IMR-90 (cell line): ENCODE data around the gene SLC16A2. TPM values are rescaled to one million over a fixed set of nuclear protein-coding genes. Genes with fewer than 3 reads are reported as not detected.

Experiments
- ATAC-seq: fragments of 200-7000 bp; cut with Tn5 transposase; 2 replicates; pipeline ENCODE4 v1.9.1; 2020; ENCODE audit warnings: low read depth, mild to moderate bottlenecking, moderate library complexity
- BruUV-seq: library from RNA; stranded (reverse); fragments of 400-500 nt; replicated peaks from 2 replicates; lab custom pipeline; 2021; lab: Mats Ljungman, UMichigan
- CTCF ChIA-PET: fragments of 300-600 bp; formaldehyde crosslinking; extraction: SDS; loops from one replicate; lab custom pipeline; 2021; ENCODE audit warnings: antibody characterized with exemption; lab: Yijun Ruan, JAX
- POLR2A ChIA-PET: fragments of 300-600 bp; sonication (Branson Sonifier 250); formaldehyde crosslinking; loops from one replicate; lab custom pipeline; 2022; ENCODE audit warnings: antibody characterized with exemption; ENCODE audit not compliant: unreplicated experiment; lab: Charles Lee
- DNase-seq: peaks from one replicate; pipeline ENCODE4 v3.0.0; 2013
- H2AFZ ChIP-seq: replicated peaks from 2 replicates; pipeline ENCODE3; 2013; ENCODE audit warnings: low read length, mild to moderate bottlenecking; ENCODE audit not compliant: poor library complexity
- H2AK5ac ChIP-seq: 2 replicates; pipeline ENCODE4 v1.6.1; 2013; ENCODE audit warnings: low read depth, low read length, inconsistent platforms
- H2AK9ac ChIP-seq: replicated peaks from 2 replicates; pipeline ENCODE3; 2013; ENCODE audit warnings: mild to moderate bottlenecking, low read depth, low read length, moderate library complexity; ENCODE audit not compliant: poor library complexity
- H2BK120ac ChIP-seq: 2 replicates; pipeline ENCODE4 v1.6.1; 2013; ENCODE audit warnings: low read depth, low read length, inconsistent platforms
- H2BK15ac ChIP-seq: 3 replicates; pipeline ENCODE4 v1.6.1; 2013; ENCODE audit warnings: low read depth, low read length, inconsistent platforms
- H2BK20ac ChIP-seq: 2 replicates; pipeline ENCODE4 v1.6.1; 2013; ENCODE audit warnings: low read depth, mild to moderate bottlenecking, inconsistent platforms, low read length, moderate library complexity
- H2BK5ac ChIP-seq: 2 replicates; pipeline ENCODE4 v1.6.1; 2013; ENCODE audit warnings: mild to moderate bottlenecking, low read depth, low read length, inconsistent platforms; ENCODE audit not compliant: poor library complexity, severe bottlenecking
- H3K14ac ChIP-seq: replicated peaks from 2 replicates; pipeline ENCODE4 v1.6.1; 2013; ENCODE audit warnings: low read depth, low read length, inconsistent platforms
- H3K18ac ChIP-seq: 2 replicates; pipeline ENCODE4 v1.6.1; 2013; ENCODE audit warnings: low read depth, low read length, control low read depth
- H3K23ac ChIP-seq: 2 replicates; pipeline ENCODE4 v1.6.1; 2013; ENCODE audit warnings: low read depth, low read length, inconsistent platforms
- H3K27ac ChIP-seq: 2 replicates; pipeline ENCODE4 v1.5.1; 2013; ENCODE audit warnings: mild to moderate bottlenecking, control low read depth, low read length; ENCODE audit not compliant: insufficient read depth
- H3K27me3 ChIP-seq: 2 replicates; pipeline ENCODE4 v1.6.1; 2013; ENCODE audit warnings: low read length; ENCODE audit not compliant: control insufficient read depth, insufficient read depth
- H3K36me3 ChIP-seq: 2 replicates; pipeline ENCODE4 v1.6.1; 2013; ENCODE audit warnings: low read length, mixed read lengths; ENCODE audit not compliant: control insufficient read depth, insufficient read depth
- H3K4ac ChIP-seq: 2 replicates; pipeline ENCODE4 v1.6.1; 2013; ENCODE audit warnings: low read depth, low read length, inconsistent platforms
- H3K4me1 ChIP-seq: 2 replicates; pipeline ENCODE4 v1.6.1; 2013; ENCODE audit warnings: low read length, mixed read lengths; ENCODE audit not compliant: control insufficient read depth, insufficient read depth
- H3K4me2 ChIP-seq: 2 replicates; pipeline ENCODE4 v1.6.1; 2013; ENCODE audit warnings: low read depth, mild to moderate bottlenecking, control low read depth, low read length, moderate library complexity
- H3K4me3 ChIP-seq: 2 replicates; pipeline ENCODE4 v1.5.1; 2013; ENCODE audit warnings: low read depth, mild to moderate bottlenecking, control low read depth, low read length, moderate library complexity; ENCODE audit not compliant: insufficient read depth
- H3K56ac ChIP-seq: 2 replicates; pipeline ENCODE4 v1.6.1; 2013; ENCODE audit warnings: low read length, inconsistent platforms; ENCODE audit not compliant: insufficient read depth; ENCODE audit errors: extremely low read depth
- H3K79me1 ChIP-seq, 2 experiments: 2 replicates each; pipeline ENCODE4 v1.6.1; 2013; ENCODE audit warnings: low read length in 2 of 2, inconsistent platforms in 1 of 2, low read depth in 1 of 2
- H3K9ac ChIP-seq: 2 replicates; pipeline ENCODE4 v1.6.1; 2013; ENCODE audit warnings: low read depth, low read length, control low read depth
- H3K9me1 ChIP-seq: 2 replicates; pipeline ENCODE4 v1.6.1; 2013; ENCODE audit warnings: low read length, inconsistent platforms; ENCODE audit not compliant: insufficient read depth
- H3K9me3 ChIP-seq: 2 replicates; pipeline ENCODE4 v1.6.1; 2013; ENCODE audit warnings: low read length; ENCODE audit not compliant: control insufficient read depth, insufficient read depth
- H4K20me1 ChIP-seq: 2 replicates; pipeline ENCODE4 v1.6.1; 2013; ENCODE audit warnings: low read length, inconsistent platforms; ENCODE audit not compliant: insufficient read depth
- H4K5ac ChIP-seq: 2 replicates; pipeline ENCODE4 v1.6.1; 2013; ENCODE audit warnings: mild to moderate bottlenecking, low read depth, low read length, control low read depth
- H4K8ac ChIP-seq, 2 experiments: 2 replicates each; pipeline ENCODE4 v1.6.1; 2013; ENCODE audit warnings: low read depth in 2 of 2, low read length in 2 of 2, control low read depth in 1 of 2, inconsistent platforms in 1 of 2
- H4K91ac ChIP-seq: 2 replicates; pipeline ENCODE4 v1.6.1; 2013; ENCODE audit warnings: low read depth, low read length, inconsistent platforms; ENCODE audit not compliant: insufficient read depth
- BHLHE40 ChIP-seq: fragments of 150-350 bp; IDR thresholded peaks from 2 replicates; pipeline ENCODE4 v1.6.1; 2016; ENCODE audit warnings: mild to moderate bottlenecking, low read depth, low read length
- CEBPB ChIP-seq: IDR thresholded peaks from 2 replicates; pipeline ENCODE4 v1.6.1; 2012; ENCODE audit warnings: low read depth, low read length, improper control_type of control experiment
- CHD1 ChIP-seq: IDR thresholded peaks from 2 replicates; pipeline ENCODE4 v1.6.1; 2012; ENCODE audit warnings: low read depth, low read length, improper control_type of control experiment
- FOS ChIP-seq: fragments of 150-350 bp; IDR thresholded peaks from 2 replicates; pipeline ENCODE4 v1.6.1; 2016; ENCODE audit warnings: low read depth, low read length
- MAFK ChIP-seq: IDR thresholded peaks from 2 replicates; pipeline ENCODE4 v1.6.1; 2012; ENCODE audit warnings: low read depth, low read length, improper control_type of control experiment
- MAZ ChIP-seq: IDR thresholded peaks from 2 replicates; pipeline ENCODE4 v1.6.1; 2012; ENCODE audit warnings: low read depth, mild to moderate bottlenecking, low read length, improper control_type of control experiment, moderate library complexity, borderline replicate concordance
- MXI1 ChIP-seq: IDR thresholded peaks from 2 replicates; pipeline ENCODE4 v1.6.1; 2012; ENCODE audit warnings: low read depth, mild to moderate bottlenecking, low read length, moderate library complexity, borderline replicate concordance
- NFE2L2 ChIP-seq: fragments of 150-350 bp; IDR thresholded peaks from 2 replicates; pipeline ENCODE4 v1.6.1; 2016; ENCODE audit warnings: low read depth, mild to moderate bottlenecking, low read length
- POLR2A ChIP-seq: IDR thresholded peaks from 2 replicates; pipeline ENCODE4 v1.6.1; 2012; ENCODE audit warnings: mild to moderate bottlenecking, low read depth, low read length
- RAD21 ChIP-seq: IDR thresholded peaks from 2 replicates; pipeline ENCODE4 v1.6.1; 2012; ENCODE audit warnings: low read length, improper control_type of control experiment
- RCOR1 ChIP-seq: IDR thresholded peaks from 2 replicates; pipeline ENCODE4 v1.6.1; 2012; ENCODE audit warnings: mild to moderate bottlenecking, low read length, improper control_type of control experiment; ENCODE audit not compliant: insufficient replicate concordance
- RFX5 ChIP-seq: IDR thresholded peaks from 2 replicates; pipeline ENCODE4 v1.8.0; 2012; ENCODE audit warnings: low read depth, mild to moderate bottlenecking, low read length, moderate library complexity
- SMC3 ChIP-seq: fragments of 150-350 bp; IDR thresholded peaks from 2 replicates; pipeline ENCODE4 v1.6.1; 2016; ENCODE audit warnings: low read depth, mild to moderate bottlenecking, antibody characterized with exemption, low read length, moderate library complexity
- WGBS, 2 experiments: methylation state at CpG; one replicate each; pipeline versions ENCODE4 v1.1.5 to v1.1.7; 2013; ENCODE audit warnings: missing lambda C conversion rate in 2 of 2; ENCODE audit not compliant: insufficient read length in 1 of 2; ENCODE audit errors: extremely low coverage in 2 of 2; 5-methylcytosine and 5-hydroxymethylcytosine counted together
- dilution Hi-C: fragments of 300-500 bp; cut with HindIII; formaldehyde crosslinking; loops from one replicate; pipeline ENCODE4 v1.14.3; 2018; ENCODE audit warnings: low sequenced_read_pairs; ENCODE audit not compliant: unreplicated experiment
- in situ Hi-C: fragments of 300-500 bp; cut with MboI; formaldehyde crosslinking; loops from 3 replicates; pipeline ENCODE4 v1.14.3; 2019; ENCODE audit warnings: low sequenced_read_pairs, inconsistent platforms, mixed read lengths
- intact Hi-C: fragments of 100-400 bp; cut with micrococcal nuclease; formaldehyde crosslinking; loops from 2 replicates; pipeline ENCODE4 v1.10.0; 2022
- polyA plus RNA-seq, 3 experiments: library from polyadenylated mRNA; depleted of rRNA; stranded (reverse); fragments of >200 nt; gene quantifications; 2 replicates each; pipeline ENCODE4 v1.2.3, GENCODE V29; 2012; ENCODE audit warnings: low replicate concordance in 1 of 3
- total RNA-seq: library from RNA; depleted of rRNA; stranded (reverse); fragments of >200 nt; gene quantifications from 2 replicates; pipeline ENCODE4 v1.2.3, GENCODE V29; 2012
- TF ChIP-seq, protein P1 (sequence below): fragments of 150-350 bp; IDR thresholded peaks from 2 replicates; pipeline ENCODE4 v1.6.1; 2016; ENCODE audit warnings: low read depth, mild to moderate bottlenecking, low read length, moderate library complexity, borderline replicate concordance
- TF ChIP-seq, protein P2 (sequence below): fragments of 150-350 bp; IDR thresholded peaks from 2 replicates; pipeline ENCODE4 v1.6.1; 2017; ENCODE audit warnings: mild to moderate bottlenecking, antibody characterized with exemption, low read length, low read depth
- TF ChIP-seq, protein P3 (sequence below): conservative IDR thresholded peaks from 2 replicates; pipeline ENCODE4 v1.5.1; 2012; ENCODE audit warnings: mild to moderate bottlenecking, low read depth, low read length, improper control_type of control experiment

SLC16A2 gene
- total and polyA plus RNA-seq, 2 of the 4 experiments (the other 2 are of a cell fraction) = 6.1 to 23.8 TPM

DNA sequence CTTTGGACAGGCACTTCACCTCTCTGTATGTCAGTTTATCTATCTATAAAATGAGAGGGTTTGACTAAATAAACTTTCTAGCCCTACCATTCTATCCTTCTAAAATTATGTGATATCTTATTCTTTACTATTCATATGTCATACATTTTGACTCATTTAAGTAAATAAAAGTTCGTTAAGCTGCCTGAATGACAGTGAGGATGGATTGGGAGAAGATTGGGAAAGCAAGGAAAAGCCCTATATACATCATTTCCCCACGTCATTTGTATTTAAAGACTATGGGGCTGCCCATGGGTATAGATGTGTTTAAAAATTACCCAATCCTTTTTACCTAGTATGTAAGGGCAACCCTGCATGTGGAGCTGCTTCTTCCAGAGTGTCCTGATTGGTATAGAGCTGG lies 5.3 kb downstream of the SLC16A2 start:
- intact Hi-C loops = no loop called here

More for the DNA sequence above, 5.3 kb downstream of the SLC16A2 start:
- Histone ChIP-seq H3K36me3 (no peaks in the 10 kb centered on the region), H2AFZ (no peak overlapping the region), H3K4me1 (peaks cover 4% of the 10 kb centered on the region), H3K56ac (no peak overlapping the region), H2AK9ac (no peak overlapping the region), H3K4ac (no peak overlapping the region), H2AK5ac (no peak overlapping the region), H3K4me3 (no peak overlapping the region), H2BK15ac (no peak overlapping the region), H4K91ac (no peak overlapping the region), H2BK20ac (no peak overlapping the region), H3K27me3 (no peaks in the 10 kb centered on the region), H4K5ac (no peak overlapping the region), H3K23ac (no peak overlapping the region), H3K9me3 (no peaks in the 10 kb centered on the region; the same call in 1 of the 2 replicates), H2BK120ac (no peak overlapping the region), H4K8ac (no peak overlapping the region), H3K9me1 (peaks cover 8% of the 10 kb centered on the region; the same call in 1 of the 2 replicates), H2BK5ac (no peak overlapping the region), H4K20me1 (peaks cover 13% of the 10 kb centered on the region), H3K18ac (no peak overlapping the region), H3K79me1 (peaks cover 0 to 13% of the 10 kb centered on the region in 2 experiments; a peak in 2 of 4 replicates), H3K9ac (no peak overlapping the region), H3K14ac (no peak overlapping the region), H3K4me2 (no peak overlapping the region), H3K27ac (no peak overlapping the region)
- DNase-seq = no peak
- ATAC-seq = no peak
- in situ Hi-C loops = no loop called here
- no CpG with 5 or more reads among the region's 2 CpGs for WGBS, 2 experiments
- dilution Hi-C loops = no loop called here
- CTCF ChIA-PET = no interaction called here
- no TSS peak for BruUV-seq
- POLR2A ChIA-PET = no interaction called here
- TF ChIP-seq POLR2A (no peak), CHD1 (no peak), RCOR1 (no peak), BHLHE40 (no peak), RFX5 (no peak), MAZ (no peak), MAFK (no peak), SMC3 (no peak), MXI1 (no peak), CEBPB (no peak), RAD21 (no peak), NFE2L2 (no peak), FOS (no peak)
- TF ChIP-seq, protein P1, sequence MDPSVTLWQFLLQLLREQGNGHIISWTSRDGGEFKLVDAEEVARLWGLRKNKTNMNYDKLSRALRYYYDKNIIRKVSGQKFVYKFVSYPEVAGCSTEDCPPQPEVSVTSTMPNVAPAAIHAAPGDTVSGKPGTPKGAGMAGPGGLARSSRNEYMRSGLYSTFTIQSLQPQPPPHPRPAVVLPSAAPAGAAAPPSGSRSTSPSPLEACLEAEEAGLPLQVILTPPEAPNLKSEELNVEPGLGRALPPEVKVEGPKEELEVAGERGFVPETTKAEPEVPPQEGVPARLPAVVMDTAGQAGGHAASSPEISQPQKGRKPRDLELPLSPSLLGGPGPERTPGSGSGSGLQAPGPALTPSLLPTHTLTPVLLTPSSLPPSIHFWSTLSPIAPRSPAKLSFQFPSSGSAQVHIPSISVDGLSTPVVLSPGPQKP = no peak
- TF ChIP-seq, protein P2, sequence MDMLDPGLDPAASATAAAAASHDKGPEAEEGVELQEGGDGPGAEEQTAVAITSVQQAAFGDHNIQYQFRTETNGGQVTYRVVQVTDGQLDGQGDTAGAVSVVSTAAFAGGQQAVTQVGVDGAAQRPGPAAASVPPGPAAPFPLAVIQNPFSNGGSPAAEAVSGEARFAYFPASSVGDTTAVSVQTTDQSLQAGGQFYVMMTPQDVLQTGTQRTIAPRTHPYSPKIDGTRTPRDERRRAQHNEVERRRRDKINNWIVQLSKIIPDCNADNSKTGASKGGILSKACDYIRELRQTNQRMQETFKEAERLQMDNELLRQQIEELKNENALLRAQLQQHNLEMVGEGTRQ = no peak
- TF ChIP-seq, protein P3, sequence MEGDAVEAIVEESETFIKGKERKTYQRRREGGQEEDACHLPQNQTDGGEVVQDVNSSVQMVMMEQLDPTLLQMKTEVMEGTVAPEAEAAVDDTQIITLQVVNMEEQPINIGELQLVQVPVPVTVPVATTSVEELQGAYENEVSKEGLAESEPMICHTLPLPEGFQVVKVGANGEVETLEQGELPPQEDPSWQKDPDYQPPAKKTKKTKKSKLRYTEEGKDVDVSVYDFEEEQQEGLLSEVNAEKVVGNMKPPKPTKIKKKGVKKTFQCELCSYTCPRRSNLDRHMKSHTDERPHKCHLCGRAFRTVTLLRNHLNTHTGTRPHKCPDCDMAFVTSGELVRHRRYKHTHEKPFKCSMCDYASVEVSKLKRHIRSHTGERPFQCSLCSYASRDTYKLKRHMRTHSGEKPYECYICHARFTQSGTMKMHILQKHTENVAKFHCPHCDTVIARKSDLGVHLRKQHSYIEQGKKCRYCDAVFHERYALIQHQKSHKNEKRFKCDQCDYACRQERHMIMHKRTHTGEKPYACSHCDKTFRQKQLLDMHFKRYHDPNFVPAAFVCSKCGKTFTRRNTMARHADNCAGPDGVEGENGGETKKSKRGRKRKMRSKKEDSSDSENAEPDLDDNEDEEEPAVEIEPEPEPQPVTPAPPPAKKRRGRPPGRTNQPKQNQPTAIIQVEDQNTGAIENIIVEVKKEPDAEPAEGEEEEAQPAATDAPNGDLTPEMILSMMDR = no peak
